ENCODE data around the gene GPR63. TPM values are rescaled to one million over a fixed set of nuclear protein-coding genes. Genes with fewer than 3 reads are reported as not detected.

Gene GPR63
- total and polyA plus RNA-seq, 8 donors, result 0.42 to 1.4 (median 0.87) TPM

DNA sequence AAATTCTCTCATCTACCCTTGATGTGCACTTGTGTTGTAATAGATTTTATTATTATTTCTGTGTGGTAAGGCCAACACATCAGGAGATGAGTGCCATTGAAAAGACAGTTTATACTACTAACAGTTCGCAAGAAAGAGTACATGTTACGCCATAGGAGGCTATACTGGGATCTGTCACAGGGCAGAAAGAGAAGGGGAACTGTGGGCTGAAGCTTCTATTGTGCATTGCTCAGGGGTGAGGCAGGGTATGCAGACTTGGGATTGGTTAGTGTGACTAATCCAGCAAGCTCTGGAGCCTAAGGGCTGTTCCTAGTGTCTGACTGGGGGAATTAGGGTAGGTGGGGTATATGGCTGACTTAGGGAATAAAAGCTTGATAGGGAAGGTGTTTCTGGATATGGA is 50.9 kb downstream of the GPR63 start:
- no peak overlapping the region for H3K4me3 ChIP-seq
- DNase-seq (no peak), FAIRE-seq (no peak), ATAC-seq (no peak)
- no peak overlapping the region for H3K27ac ChIP-seq
- H3K9me3 ChIP-seq, result no peaks in the 10 kb centered on the region
- H3K4me1 ChIP-seq, result peaks cover 0 to 16% (median 0%) of the 10 kb centered on the region in 3 donors
- 95 to 98% methylated on average over 2 of the region's 2 CpGs for WGBS, 2 donors
- no peaks in the 10 kb centered on the region for H3K36me3 ChIP-seq
- intact Hi-C loops (cut with DNase I), result no loop called here
- H3K27me3 ChIP-seq, result no peaks in the 10 kb centered on the region
- TF ChIP-seq, protein P1, sequence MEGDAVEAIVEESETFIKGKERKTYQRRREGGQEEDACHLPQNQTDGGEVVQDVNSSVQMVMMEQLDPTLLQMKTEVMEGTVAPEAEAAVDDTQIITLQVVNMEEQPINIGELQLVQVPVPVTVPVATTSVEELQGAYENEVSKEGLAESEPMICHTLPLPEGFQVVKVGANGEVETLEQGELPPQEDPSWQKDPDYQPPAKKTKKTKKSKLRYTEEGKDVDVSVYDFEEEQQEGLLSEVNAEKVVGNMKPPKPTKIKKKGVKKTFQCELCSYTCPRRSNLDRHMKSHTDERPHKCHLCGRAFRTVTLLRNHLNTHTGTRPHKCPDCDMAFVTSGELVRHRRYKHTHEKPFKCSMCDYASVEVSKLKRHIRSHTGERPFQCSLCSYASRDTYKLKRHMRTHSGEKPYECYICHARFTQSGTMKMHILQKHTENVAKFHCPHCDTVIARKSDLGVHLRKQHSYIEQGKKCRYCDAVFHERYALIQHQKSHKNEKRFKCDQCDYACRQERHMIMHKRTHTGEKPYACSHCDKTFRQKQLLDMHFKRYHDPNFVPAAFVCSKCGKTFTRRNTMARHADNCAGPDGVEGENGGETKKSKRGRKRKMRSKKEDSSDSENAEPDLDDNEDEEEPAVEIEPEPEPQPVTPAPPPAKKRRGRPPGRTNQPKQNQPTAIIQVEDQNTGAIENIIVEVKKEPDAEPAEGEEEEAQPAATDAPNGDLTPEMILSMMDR (IDR thresholded peaks at IDR 0.05), result no peak

DNA sequence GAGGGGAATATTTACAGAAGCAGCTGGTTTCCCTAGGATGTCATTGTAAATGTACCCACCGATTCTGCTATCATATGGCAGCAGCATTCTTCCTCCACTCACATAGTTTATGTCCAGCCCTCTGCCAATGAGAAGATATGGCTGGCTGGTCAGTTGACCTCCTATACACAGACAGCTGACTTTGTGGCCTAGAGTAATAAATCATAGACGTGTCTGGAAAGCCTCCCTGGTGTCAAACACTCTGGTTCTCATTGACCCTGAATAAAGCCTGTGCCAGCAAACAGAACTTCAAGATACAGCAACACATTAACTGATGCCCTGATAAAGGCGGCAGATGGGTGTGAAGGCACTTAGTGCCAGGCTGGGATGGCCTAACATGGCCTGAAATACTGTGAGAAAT is 52.6 kb downstream of the GPR63 start:
- Histone ChIP-seq H3K27ac (no peak overlapping the region), H3K4me1 (peaks cover 0 to 13% (median 0%) of the 10 kb centered on the region in 3 donors), H3K9me3 (no peaks in the 10 kb centered on the region), H3K36me3 (no peaks in the 10 kb centered on the region), H3K4me3 (no peak overlapping the region), H3K27me3 (no peaks in the 10 kb centered on the region)
- DNase-seq, result no peak
- no peak for FAIRE-seq
- WGBS, 2 donors, result 9 to 13% methylated on average over 3 of the region's 3 CpGs
- intact Hi-C loops (cut with DNase I), result no loop called here
- peak in 2 of 4 donors; percentile 27 to 33 for ATAC-seq
- TF ChIP-seq, protein P1 (IDR thresholded peaks at IDR 0.05), result no peak

DNA sequence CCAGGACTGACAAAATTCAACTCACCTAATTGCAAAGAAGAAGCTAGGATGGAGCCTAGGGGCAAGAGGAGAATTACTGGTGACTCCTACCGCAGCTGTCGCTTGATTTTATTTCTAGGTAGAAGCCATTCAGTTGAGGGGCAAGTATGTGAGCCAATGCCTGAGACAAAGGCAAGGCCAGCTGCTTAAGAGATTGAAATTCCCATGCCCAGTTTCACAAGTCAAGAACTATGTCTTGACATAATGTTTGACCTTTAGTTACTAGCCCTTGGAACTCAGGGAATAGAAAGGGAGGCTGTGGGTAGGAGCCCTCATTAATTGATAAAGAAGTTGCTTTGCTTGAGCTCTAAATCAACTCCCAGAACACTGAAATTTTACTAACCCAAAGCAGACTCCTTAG is 54.0 kb downstream of the GPR63 start:
- 35 to 40% methylated on average over 2 of the region's 2 CpGs for WGBS, 2 donors
- Histone ChIP-seq H3K36me3 (no peaks in the 10 kb centered on the region), H3K4me1 (peaks cover 0 to 4% (median 0%) of the 10 kb centered on the region in 3 donors), H3K9me3 (no peaks in the 10 kb centered on the region), H3K4me3 (no peak overlapping the region), H3K27ac (peak overlapping the region in 1 of 4 donors; percentile 25), H3K27me3 (no peaks in the 10 kb centered on the region)
- ATAC-seq, result peak; percentile 67 to 90 (median 83)
- FAIRE-seq, result no peak
- TF ChIP-seq, protein P1 (IDR thresholded peaks at IDR 0.05), result no peak
- DNase-seq, result peak in 3 of 6 donors; percentile 33 to 50 (median 44)
- intact Hi-C loops (cut with DNase I), result no loop called here

DNA sequence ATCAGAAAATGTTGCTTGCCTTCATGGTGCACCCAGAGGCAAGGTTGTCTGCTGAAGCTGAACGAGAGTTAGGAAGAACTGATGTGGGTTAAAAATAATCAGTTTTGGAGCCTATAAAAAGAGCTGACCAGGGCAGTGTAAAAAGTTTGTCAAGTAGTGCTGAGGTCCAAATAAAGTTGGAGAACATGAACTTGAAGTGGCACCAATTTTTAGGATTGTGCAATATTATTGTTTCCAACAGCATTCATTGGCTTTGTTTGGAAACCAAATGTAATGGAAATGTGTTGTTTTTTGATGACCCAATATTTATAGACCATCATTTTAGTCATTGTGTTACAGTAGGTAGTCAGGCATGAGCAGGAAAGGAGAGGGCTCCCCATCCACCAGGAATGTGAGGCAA is 55.7 kb downstream of the GPR63 start:
- TF ChIP-seq, protein P1 (IDR thresholded peaks at IDR 0.05), result no peak
- intact Hi-C loops (cut with DNase I), result no loop called here
- Histone ChIP-seq H3K4me3 (no peak overlapping the region), H3K9me3 (no peaks in the 10 kb centered on the region), H3K4me1 (peaks cover 0 to 6% (median 1%) of the 10 kb centered on the region in 3 donors), H3K27me3 (no peaks in the 10 kb centered on the region), H3K27ac (no peak overlapping the region), H3K36me3 (no peaks in the 10 kb centered on the region)
- no peak for FAIRE-seq
- DNase-seq, result no peak
- 80% methylated on average over 1 of the region's 1 CpG for WGBS, 2 donors
- no peak for ATAC-seq

DNA sequence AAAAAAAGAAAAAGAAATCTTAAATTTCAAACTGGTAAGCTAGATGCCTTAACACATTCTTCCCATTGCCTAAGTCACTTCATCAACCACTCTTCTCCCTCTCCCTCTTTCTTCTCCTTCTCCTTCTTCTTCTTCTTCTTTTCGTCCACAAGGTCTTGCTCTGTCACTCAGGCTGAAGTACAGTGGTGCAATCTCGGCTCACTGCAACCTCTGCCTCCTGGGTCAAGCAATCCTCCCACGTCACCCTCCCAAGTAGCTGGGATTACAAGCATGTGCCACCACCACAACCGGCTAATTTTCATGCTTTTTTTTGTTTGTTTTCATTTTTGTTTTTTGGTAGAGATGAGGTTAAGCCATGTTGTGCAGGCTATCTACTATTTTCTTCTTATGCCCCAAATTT is 60.2 kb downstream of the GPR63 start:
- DNase-seq (no peak), ATAC-seq (no peak), FAIRE-seq (no peak)
- no peaks in the 10 kb centered on the region for H3K9me3 ChIP-seq
- H3K36me3 ChIP-seq, result no peaks in the 10 kb centered on the region
- no peak overlapping the region for H3K4me3 ChIP-seq
- H3K27me3 ChIP-seq, result no peaks in the 10 kb centered on the region
- no peak overlapping the region for H3K27ac ChIP-seq
- TF ChIP-seq, protein P1 (IDR thresholded peaks at IDR 0.05), result no peak
- intact Hi-C loops (cut with DNase I), result no loop called here
- 69 to 81% methylated on average over 4 of the region's 4 CpGs for WGBS, 2 donors
- peaks cover 0 to 12% (median 11%) of the 10 kb centered on the region in 3 donors for H3K4me1 ChIP-seq
